GM12873 (cell line): ENCODE data around the gene NCAM1.

Source experiments
- CTCF ChIP-seq: IDR thresholded peaks from 2 replicates; pipeline ENCODE4 v1.5.1; 2012; ENCODE audit warnings: low read depth, mild to moderate bottlenecking, moderate library complexity, low read length, control low read depth; ENCODE audit not compliant: insufficient read depth; ENCODE audit errors: missing control alignments

Gene NCAM1

GRCh38 chr11:113134626-113135025, 173.4 kb downstream of the NCAM1 start:
- TF ChIP-seq CTCF = no peak

DNA sequence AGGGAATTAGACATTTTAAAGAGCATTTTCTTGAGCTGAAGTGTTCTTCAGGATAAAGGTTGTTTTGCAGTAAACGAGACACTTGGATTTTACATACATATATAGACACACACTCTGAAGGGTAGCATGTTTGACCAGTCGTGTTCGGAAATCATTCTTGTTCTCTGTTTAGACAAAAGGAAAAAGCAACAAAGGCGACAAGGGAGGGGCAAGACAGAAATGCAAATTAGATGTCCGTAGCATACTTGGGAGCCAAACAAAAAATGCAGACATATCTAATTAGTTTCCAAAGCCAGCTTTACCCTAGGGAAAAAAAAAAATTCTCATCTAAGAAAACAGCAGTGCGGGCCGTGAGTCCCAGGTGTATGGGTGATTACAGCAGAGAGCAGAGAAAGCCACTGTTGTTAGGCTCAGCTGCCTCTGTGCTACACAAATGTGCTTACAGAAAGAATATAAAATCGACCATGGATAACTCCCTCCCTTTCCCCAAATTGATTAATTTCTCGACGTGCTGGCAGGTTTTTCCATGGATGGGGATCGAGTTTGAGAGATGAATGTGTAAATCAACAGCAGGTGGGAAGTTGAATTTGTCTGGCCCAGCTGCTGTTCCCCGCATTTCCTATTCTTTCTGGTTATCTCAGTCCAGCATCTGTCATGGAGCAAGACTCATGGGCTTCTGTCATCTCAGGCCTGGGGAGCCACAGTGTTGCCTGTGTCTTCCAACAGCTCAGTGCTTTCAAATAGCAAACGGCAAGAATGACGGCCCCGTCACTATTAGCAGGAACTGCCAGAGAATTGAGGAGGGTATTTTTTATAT, 176.7 kb downstream of the NCAM1 start:
- TF ChIP-seq CTCF = no peak

DNA sequence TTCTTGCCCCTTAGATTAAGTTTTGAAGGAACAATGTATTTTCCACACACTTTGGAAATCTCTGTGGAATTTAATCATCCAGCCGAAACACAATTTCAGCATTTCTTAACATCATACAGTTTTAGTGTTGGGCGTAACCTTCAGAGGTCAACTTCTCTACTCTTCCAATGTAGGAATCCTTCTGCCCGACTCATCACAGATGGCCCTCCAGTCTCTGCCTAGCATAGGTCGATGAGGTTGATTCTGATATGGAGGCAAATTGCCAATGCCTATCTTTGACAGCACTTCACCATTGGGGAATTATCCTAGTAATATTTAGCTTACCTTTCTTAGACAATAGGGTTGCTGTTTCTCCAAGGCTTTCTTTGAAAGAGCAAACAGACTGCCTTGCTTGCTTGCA, 177.5 kb downstream of the NCAM1 start:
- no peak for TF ChIP-seq CTCF

DNA sequence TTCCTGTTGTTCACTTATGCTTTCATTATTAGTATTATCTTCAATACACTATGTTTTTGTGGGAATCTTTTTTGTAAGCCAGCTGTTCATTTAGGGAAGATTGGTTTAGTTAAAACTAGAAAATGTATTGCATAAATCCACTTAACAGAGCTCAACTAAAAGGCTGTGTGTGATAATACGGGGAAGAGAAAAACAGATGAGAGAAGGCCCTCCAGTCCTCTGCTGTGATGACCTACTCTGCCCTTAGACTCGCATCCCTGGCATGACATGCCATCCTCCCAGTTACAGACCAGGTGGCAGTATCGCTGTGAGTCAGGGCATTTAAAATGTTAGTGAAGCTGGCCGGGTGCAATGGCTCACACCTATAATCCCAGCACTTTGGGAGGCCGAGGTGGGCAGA, 179.8 kb downstream of the NCAM1 start:
- TF ChIP-seq CTCF = no peak

DNA sequence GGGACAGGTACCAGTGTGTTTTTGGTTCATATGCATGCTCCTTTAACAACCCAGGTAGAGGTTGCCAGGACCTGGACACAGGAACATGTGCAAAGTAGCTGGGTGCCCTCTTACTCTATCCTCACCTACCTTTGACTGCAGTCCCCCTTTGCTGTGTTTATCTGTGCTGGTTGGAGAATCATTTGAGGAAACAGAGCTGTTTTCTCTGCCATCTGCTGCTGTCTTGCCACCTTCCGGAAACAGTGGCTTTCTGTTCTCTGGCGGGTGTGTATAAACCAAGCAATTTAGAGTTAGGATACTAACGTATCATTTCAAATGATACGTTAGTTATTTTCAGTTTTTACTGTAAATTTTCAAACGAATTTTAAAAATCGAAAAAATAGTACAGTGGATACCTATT, 181.3 kb downstream of the NCAM1 start:
- TF ChIP-seq CTCF = no peak

GRCh38 chr11:113147249-113147648, 186.0 kb downstream of the NCAM1 start:
- TF ChIP-seq CTCF = no peak

GRCh38 chr11:113148076-113148475, 186.9 kb downstream of the NCAM1 start:
- TF ChIP-seq CTCF = no peak
